ENCODE results near the gene SRD5A2.

- TF ChIP-seq CTCF (IDR thresholded peaks at IDR 0.05; ENCODE audit: poor library complexity) (no peak), EZH2 (IDR thresholded peaks at IDR 0.05; ENCODE audit: borderline replicate concordance) (no peak)
Observed at GRCh38 chr2:31513553-31513952, 67.2 kb downstream of the SRD5A2 start.

Measured in hepatocyte (in vitro differentiated cells).